GM19099 (cell line): ENCODE results near the gene RMDN3.

ENCODE experiments used
- POLR2A ChIP-seq: IDR thresholded peaks from 3 replicates; pipeline ENCODE4 v1.6.1; 2011; ENCODE audit warnings: low read depth; ENCODE audit not compliant: insufficient read length; ENCODE audit errors: extremely low read depth

RMDN3 gene

DNA sequence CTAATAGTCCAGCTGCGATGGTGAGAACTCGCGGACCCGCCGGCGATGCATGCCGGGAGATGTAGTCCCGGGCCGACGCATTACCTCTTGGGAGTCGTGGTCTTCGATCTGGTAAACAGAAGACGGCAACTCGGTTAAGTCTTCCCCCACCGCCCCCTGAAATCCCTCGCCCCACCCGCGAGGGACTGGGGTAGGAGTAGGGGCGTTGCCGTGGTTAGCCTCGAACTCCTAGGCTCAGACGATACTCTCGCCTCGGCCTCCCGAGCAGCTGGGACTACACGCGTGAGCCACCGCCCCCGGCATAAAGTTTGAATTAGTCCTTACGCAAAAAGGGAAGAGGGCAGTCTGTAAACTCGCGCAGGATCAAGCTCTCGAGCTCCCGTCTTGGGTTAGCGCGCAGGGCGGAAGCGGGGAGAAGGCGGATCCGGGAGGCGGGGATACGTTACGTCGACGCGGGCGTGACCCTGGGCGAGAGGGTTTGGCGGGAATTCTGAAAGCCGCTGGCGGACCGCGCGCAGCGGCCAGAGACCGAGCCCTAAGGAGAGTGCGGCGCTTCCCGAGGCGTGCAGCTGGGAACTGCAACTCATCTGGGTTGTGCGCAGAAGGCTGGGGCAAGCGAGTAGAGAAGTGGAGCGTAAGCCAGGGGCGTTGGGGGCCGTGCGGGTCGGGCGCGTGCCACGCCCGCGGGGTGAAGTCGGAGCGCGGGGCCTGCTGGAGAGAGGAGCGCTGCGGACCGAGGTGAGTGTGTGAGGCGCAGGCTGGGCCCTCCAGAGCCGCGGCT is 60.2 kb downstream of the RMDN3 start, which contains the start of gene RAD51:
RAD51 (plus strand) TSS at position 487 of the 781 bp plus-strand sequence. CDS start 3,585 bp downstream, outside the sequence.
- peak; percentile 83 for TF ChIP-seq POLR2A

DNA sequence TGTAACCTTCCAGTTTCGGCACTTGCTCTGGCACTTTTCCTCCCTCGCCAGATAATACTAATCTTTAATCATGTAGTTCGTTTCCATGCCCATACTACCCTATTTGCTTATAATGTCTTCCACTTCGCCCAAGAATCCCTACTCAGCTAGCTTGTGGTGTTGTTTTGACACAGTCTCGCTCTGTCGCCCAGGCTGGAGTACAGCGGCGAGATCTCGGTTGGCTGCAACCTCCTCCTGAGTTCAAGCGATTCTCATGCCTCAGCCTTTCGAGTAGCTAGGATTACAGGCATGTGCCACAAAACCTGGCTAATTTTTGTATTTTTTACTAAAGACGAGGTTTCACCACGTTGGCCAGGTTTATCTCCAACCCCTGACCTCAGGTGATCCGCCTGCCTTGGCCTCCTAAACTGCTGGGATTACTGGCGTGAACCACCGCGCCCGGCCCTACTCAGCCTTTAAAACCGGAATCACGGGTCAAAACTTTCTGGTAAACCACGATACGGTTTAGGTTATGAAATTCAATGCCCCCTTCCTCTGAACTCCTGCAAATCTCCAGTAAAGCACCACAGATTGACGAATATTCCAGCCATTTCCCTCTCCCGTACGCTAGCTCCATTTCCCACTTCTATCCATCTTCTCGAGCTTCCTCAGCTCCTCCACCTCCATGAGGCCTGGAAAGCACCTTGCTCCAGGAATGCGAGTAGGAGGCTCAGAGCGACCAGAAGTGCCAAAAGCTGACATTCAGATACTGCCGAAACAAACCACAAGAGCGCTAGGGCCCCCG is 61.0 kb downstream of the RMDN3 start:
- peak; percentile 41 for TF ChIP-seq POLR2A

GRCh38 chr15:40691737-40692136 is 63.3 kb downstream of the RMDN3 start:
- no peak for TF ChIP-seq POLR2A

GRCh38 chr15:40688932-40689799 is 65.9 kb downstream of the RMDN3 start:
- no peak for TF ChIP-seq POLR2A
